GM12878 (cell line): ENCODE data around the gene THSD4. TPM values are rescaled to one million over a fixed set of nuclear protein-coding genes. Genes with fewer than 3 reads are reported as not detected.

ENCODE experiments used
- ATAC-seq: fragments of 200-7000 bp; cut with Tn5 transposase; 3 replicates; pipeline ENCODE4 v1.9.1; 2020; ENCODE audit warnings: mild to moderate bottlenecking, moderate library complexity
- BruUV-seq: library from RNA; stranded (reverse); fragments of 400-500 nt; replicated peaks from 2 replicates; lab custom pipeline; 2021; lab: Mats Ljungman, UMichigan
- CTCF ChIA-PET: fragments of 300-600 bp; sonication (Branson Sonifier 250); formaldehyde crosslinking; extraction: SDS; loops from one replicate; lab custom pipeline; 2021; ENCODE audit warnings: inconsistent platforms; lab: Yijun Ruan, JAX
- POLR2A ChIA-PET: fragments of 350-600 bp; formaldehyde crosslinking; extraction: SDS; loops from one replicate; lab custom pipeline; 2021; ENCODE audit warnings: inconsistent platforms; lab: Charles Lee
- RAD21 ChIA-PET: fragments of 300-600 bp; sonication (Branson Sonifier 250); formaldehyde crosslinking; loops from one replicate; lab custom pipeline; 2023; ENCODE audit warnings: antibody characterized with exemption; ENCODE audit not compliant: unreplicated experiment; lab: Charles Lee
- SMC1A ChIA-PET: fragments of 300-600 bp; sonication (Branson Sonifier 250); formaldehyde crosslinking; loops from one replicate; lab custom pipeline; 2023; ENCODE audit not compliant: unreplicated experiment, uncharacterized antibody; lab: Charles Lee
- DNase-seq: peaks from one replicate; pipeline ENCODE4 v3.0.0-alpha.2; 2011; ENCODE audit warnings: low read depth, low spot score
- FAIRE-seq: peaks from 3 replicates; lab custom pipeline; 2011; peaks lifted over from hg19 to GRCh38; lab: Jason Lieb, UNC
- H2AFZ ChIP-seq: 2 replicates; pipeline ENCODE4 v1.6.0; 2011; ENCODE audit warnings: low read depth, low read length, control low read depth; ENCODE audit not compliant: control insufficient read depth
- H3K27ac ChIP-seq: 2 replicates; pipeline ENCODE4 v1.5.1; 2011; ENCODE audit warnings: control low read depth; ENCODE audit not compliant: control insufficient read depth, insufficient read depth
- H3K27me3 ChIP-seq, 2 experiments: replicated peaks in 1 of 2; 2 replicates each; pipeline versions ENCODE4 v1.6.0 to v1.6.1; 2011; ENCODE audit warnings: low read length in 1 of 2; ENCODE audit not compliant: control insufficient read depth in 2 of 2, insufficient read depth in 2 of 2
- H3K36me3 ChIP-seq, 2 experiments: 2 replicates each; pipeline ENCODE4 v1.5.1; 2011; ENCODE audit warnings: low read length in 1 of 2; ENCODE audit not compliant: control insufficient read depth in 2 of 2, insufficient read depth in 2 of 2
- H3K4me1 ChIP-seq: 2 replicates; pipeline ENCODE4 v1.6.1; 2011; ENCODE audit warnings: mild to moderate bottlenecking, low read length, moderate library complexity, mixed read lengths; ENCODE audit not compliant: control insufficient read depth, insufficient read depth
- H3K4me2 ChIP-seq: 2 replicates; pipeline ENCODE4 v1.6.0; 2011; ENCODE audit warnings: control low read depth; ENCODE audit not compliant: control insufficient read depth, insufficient read depth
- H3K4me3 ChIP-seq: fragments of 200-600 bp; sonication (generic); 2 replicates; pipeline ENCODE4 v1.5.1; 2016
- H3K79me2 ChIP-seq: 2 replicates; pipeline ENCODE4 v1.6.0; 2011; ENCODE audit warnings: low read length; ENCODE audit not compliant: control insufficient read depth, insufficient read depth
- H3K9ac ChIP-seq: 2 replicates; pipeline ENCODE4 v1.8.0; 2011; ENCODE audit warnings: low read length, control low read depth, mixed read lengths; ENCODE audit not compliant: control insufficient read depth, insufficient read depth
- H3K9me3 ChIP-seq: replicated peaks from 3 replicates; pipeline ENCODE4 v1.5.1; 2011; ENCODE audit warnings: mild to moderate bottlenecking, low read length; ENCODE audit not compliant: control insufficient read depth, insufficient read depth
- H4K20me1 ChIP-seq: 2 replicates; pipeline ENCODE4 v1.6.0; 2011; ENCODE audit not compliant: control insufficient read depth, insufficient read depth
- ATF3 ChIP-seq: IDR thresholded peaks from 2 replicates; pipeline ENCODE4 v1.6.1; 2011; ENCODE audit warnings: low read depth, mild to moderate bottlenecking, low read length, moderate library complexity, borderline replicate concordance; ENCODE audit errors: extremely low read depth
- BACH1 ChIP-seq: fragments of 450-650 bp; IDR thresholded peaks from 2 replicates; pipeline ENCODE4 v1.6.1; 2017; ENCODE audit warnings: mild to moderate bottlenecking, borderline replicate concordance
- DPF2 ChIP-seq: fragments of 450-650 bp; IDR thresholded peaks from 2 replicates; pipeline ENCODE4 v1.6.1; 2017; ENCODE audit warnings: mild to moderate bottlenecking
- EGR1 ChIP-seq, 2 experiments: IDR thresholded peaks; 1 replicate in 1 of 2; 2 replicates in 1 of 2; pipeline ENCODE4 v1.6.1; 2011 to 2012; ENCODE audit warnings: low read depth in 2 of 2, low read length in 2 of 2, borderline replicate concordance in 1 of 2, mild to moderate bottlenecking in 1 of 2, moderate library complexity in 1 of 2
- ELK1 ChIP-seq: IDR thresholded peaks from 2 replicates; pipeline ENCODE4 v1.6.1; 2012; ENCODE audit warnings: low read depth, low read length, improper control_type of control experiment
- IKZF1 ChIP-seq: fragments of 450-650 bp; conservative IDR thresholded peaks from 2 replicates; pipeline ENCODE4 v1.6.1; 2017; ENCODE audit warnings: antibody characterized with exemption, mild to moderate bottlenecking
- JUNB ChIP-seq: IDR thresholded peaks from 2 replicates; pipeline ENCODE4 v1.6.1; 2016; ENCODE audit warnings: antibody characterized with exemption, mild to moderate bottlenecking
- KAT2A ChIP-seq: conservative IDR thresholded peaks from 2 replicates; pipeline ENCODE4 v1.6.1; 2011; ENCODE audit warnings: low read depth, low read length; ENCODE audit not compliant: control insufficient read depth
- NFIC ChIP-seq: IDR thresholded peaks from 2 replicates; pipeline ENCODE4 v1.6.1; 2012; ENCODE audit warnings: low read depth, mild to moderate bottlenecking, inconsistent platforms, low read length, moderate library complexity
- NR2F1 ChIP-seq: fragments of 450-650 bp; conservative IDR thresholded peaks from 2 replicates; pipeline ENCODE4 v1.6.1; 2017; ENCODE audit warnings: mild to moderate bottlenecking
- NRF1 ChIP-seq: conservative IDR thresholded peaks from 2 replicates; pipeline ENCODE4 v1.6.1; 2011; ENCODE audit warnings: mild to moderate bottlenecking, low read depth, low read length, improper control_type of control experiment
- POLR2AphosphoS2 ChIP-seq: IDR thresholded peaks from 2 replicates; pipeline ENCODE4 v1.6.1; 2011; ENCODE audit warnings: low read depth, mild to moderate bottlenecking, low read length, improper control_type of control experiment, moderate library complexity
- SUZ12 ChIP-seq: fragments of 200-600 bp; sonication (generic); IDR thresholded peaks from one replicate; pipeline ENCODE4 v1.6.1; 2018; ENCODE audit warnings: antibody characterized with exemption, mild to moderate bottlenecking; ENCODE audit not compliant: unreplicated experiment
- TCF12 ChIP-seq: IDR thresholded peaks from 2 replicates; pipeline ENCODE4 v1.6.1; 2011; ENCODE audit warnings: low read depth, mild to moderate bottlenecking, low read length
- ZNF24 ChIP-seq: fragments of 450-650 bp; IDR thresholded peaks from 2 replicates; pipeline ENCODE4 v1.6.1; 2017; ENCODE audit warnings: antibody characterized with exemption, mild to moderate bottlenecking
- ZNF622 ChIP-seq: fragments of 450-650 bp; IDR thresholded peaks from 2 replicates; pipeline ENCODE4 v1.6.1; 2017; ENCODE audit warnings: mild to moderate bottlenecking, inconsistent platforms
- ZSCAN29 ChIP-seq: fragments of 450-650 bp; IDR thresholded peaks from 2 replicates; pipeline ENCODE4 v1.6.1; 2017; ENCODE audit warnings: mild to moderate bottlenecking, moderate library complexity
- WGBS: methylation state at CpG from one replicate; pipeline ENCODE4 v1.1.6; 2016; ENCODE audit warnings: low lambda C conversion rate; ENCODE audit not compliant: insufficient replicate concordance, insufficient coverage; ENCODE audit errors: missing lambda C conversion rate; 5-methylcytosine and 5-hydroxymethylcytosine counted together
- in situ Hi-C: fragments of 300-500 bp; cut with MboI; formaldehyde crosslinking; loops from 9 replicates; pipeline ENCODE4 v1.14.3; 2018; ENCODE audit warnings: mixed read lengths
- intact Hi-C: fragments of 100-400 bp; cut with micrococcal nuclease; formaldehyde crosslinking; loops from one replicate; pipeline ENCODE4 v1.14.2; 2022; ENCODE audit not compliant: unreplicated experiment
- polyA plus RNA-seq, 11 experiments: library from polyadenylated mRNA; depleted of rRNA in 4 of 11; unstranded in 6 of 11; stranded (reverse) in 5 of 11; fragments of >200 nt; fragmentation: Nextera tagmentation in 4 of 11; fragmentation: Illumina TruSeq in 1 of 11; extraction: Ambion mirVana in 4 of 11; extraction: Trizol in 1 of 11; gene quantifications; 1 replicate in 1 of 11; 2 replicates in 10 of 11; pipeline versions ENCODE4 v1.2.1 to v1.2.3, GENCODE V29; 2011 to 2016; ENCODE audit warnings: inconsistent platforms in 2 of 11, missing spikeins in 2 of 11, low read depth in 1 of 11
- total RNA-seq, 4 experiments: library from RNA; depleted of rRNA in 3 of 4; stranded (reverse); fragments of >200 nt in 3 of 4; fragmentation: Illumina TruSeq in 1 of 4; extraction: Trizol in 1 of 4; gene quantifications; 2 replicates each; pipeline versions ENCODE4 v1.2.1 to v1.2.3, GENCODE V29; 2013 to 2021
- TF ChIP-seq, protein P1 (sequence below): IDR thresholded peaks from 2 replicates; pipeline ENCODE4 v1.6.1; 2012; ENCODE audit warnings: improper control_type of control experiment, low read depth, low read length; ENCODE audit not compliant: insufficient replicate concordance

Gene THSD4
- total and polyA plus RNA-seq, 10 of the 15 experiments (the other 5 are each of a cell fraction or from before 2014, with no cell fraction given) = 0.04 to 0.13 (median 0.05) TPM; not detected in 7

DNA sequence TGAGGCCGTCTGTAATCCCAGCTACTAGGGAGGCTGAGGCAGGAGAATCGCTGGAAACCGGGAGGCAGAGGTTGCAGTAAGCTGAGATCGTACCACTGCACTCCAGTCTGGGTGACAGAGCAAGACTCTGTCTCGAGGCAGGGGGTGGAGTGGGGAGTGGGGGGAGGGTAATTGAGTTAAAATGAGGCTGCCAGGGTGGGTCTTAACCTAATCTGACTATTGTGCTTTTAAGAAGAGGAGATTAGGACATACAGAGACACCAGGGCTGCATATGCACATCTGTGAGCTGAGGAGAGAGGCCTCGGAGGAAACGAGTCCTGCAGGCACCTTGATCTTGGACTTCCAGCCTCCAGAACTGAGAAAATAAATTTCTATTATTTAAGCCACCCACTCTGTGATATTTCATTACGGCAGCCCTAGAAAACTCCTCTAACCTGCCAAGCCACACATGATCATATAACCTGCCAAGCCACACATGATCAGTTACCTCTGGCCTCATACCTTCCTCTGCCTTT lies 197.0 kb downstream of the THSD4 start:
- TF ChIP-seq POLR2AphosphoS2 = no peak
- TF ChIP-seq TCF12 = no peak
- TF ChIP-seq EGR1 (IDR thresholded peaks at IDR 0.05; ENCODE audit: borderline replicate concordance in 1 of 2, low read depth in 2 of 2, low read length in 2 of 2) = no peak
- TF ChIP-seq BACH1 = no peak
- no peak for TF ChIP-seq NFIC
- TF ChIP-seq, protein P1, sequence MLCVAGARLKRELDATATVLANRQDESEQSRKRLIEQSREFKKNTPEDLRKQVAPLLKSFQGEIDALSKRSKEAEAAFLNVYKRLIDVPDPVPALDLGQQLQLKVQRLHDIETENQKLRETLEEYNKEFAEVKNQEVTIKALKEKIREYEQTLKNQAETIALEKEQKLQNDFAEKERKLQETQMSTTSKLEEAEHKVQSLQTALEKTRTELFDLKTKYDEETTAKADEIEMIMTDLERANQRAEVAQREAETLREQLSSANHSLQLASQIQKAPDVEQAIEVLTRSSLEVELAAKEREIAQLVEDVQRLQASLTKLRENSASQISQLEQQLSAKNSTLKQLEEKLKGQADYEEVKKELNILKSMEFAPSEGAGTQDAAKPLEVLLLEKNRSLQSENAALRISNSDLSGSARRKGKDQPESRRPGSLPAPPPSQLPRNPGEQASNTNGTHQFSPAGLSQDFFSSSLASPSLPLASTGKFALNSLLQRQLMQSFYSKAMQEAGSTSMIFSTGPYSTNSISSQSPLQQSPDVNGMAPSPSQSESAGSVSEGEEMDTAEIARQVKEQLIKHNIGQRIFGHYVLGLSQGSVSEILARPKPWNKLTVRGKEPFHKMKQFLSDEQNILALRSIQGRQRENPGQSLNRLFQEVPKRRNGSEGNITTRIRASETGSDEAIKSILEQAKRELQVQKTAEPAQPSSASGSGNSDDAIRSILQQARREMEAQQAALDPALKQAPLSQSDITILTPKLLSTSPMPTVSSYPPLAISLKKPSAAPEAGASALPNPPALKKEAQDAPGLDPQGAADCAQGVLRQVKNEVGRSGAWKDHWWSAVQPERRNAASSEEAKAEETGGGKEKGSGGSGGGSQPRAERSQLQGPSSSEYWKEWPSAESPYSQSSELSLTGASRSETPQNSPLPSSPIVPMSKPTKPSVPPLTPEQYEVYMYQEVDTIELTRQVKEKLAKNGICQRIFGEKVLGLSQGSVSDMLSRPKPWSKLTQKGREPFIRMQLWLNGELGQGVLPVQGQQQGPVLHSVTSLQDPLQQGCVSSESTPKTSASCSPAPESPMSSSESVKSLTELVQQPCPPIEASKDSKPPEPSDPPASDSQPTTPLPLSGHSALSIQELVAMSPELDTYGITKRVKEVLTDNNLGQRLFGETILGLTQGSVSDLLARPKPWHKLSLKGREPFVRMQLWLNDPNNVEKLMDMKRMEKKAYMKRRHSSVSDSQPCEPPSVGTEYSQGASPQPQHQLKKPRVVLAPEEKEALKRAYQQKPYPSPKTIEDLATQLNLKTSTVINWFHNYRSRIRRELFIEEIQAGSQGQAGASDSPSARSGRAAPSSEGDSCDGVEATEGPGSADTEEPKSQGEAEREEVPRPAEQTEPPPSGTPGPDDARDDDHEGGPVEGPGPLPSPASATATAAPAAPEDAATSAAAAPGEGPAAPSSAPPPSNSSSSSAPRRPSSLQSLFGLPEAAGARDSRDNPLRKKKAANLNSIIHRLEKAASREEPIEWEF = no peak
- no peak for TF ChIP-seq ZNF622
- no peak for TF ChIP-seq NRF1
- TF ChIP-seq ZNF24 = no peak
- TF ChIP-seq JUNB = no peak
- TF ChIP-seq DPF2 = no peak
- TF ChIP-seq ATF3 = no peak
- TF ChIP-seq KAT2A = no peak
- no peak for TF ChIP-seq ZSCAN29
- TF ChIP-seq NR2F1 = no peak
- no peak for TF ChIP-seq ELK1
- TF ChIP-seq SUZ12 = no peak
- no peak for TF ChIP-seq IKZF1
- RAD21 ChIA-PET = no interaction called here
- SMC1A ChIA-PET = no interaction called here
- intact Hi-C loops (no loop called here), in situ Hi-C loops (no loop called here)
- no peak overlapping the region for H3K9ac ChIP-seq
- ATAC-seq = no peak
- no peak overlapping the region for H3K4me3 ChIP-seq
- no peak for FAIRE-seq
- DNase-seq = no peak
- no peaks in the 10 kb centered on the region for H3K9me3 ChIP-seq
- CTCF ChIA-PET = no interaction called here
- no peaks in the 10 kb centered on the region for H3K79me2 ChIP-seq
- H3K4me2 ChIP-seq = no peak overlapping the region
- 16% methylated on average over 6 of the region's 8 CpGs for WGBS
- no peaks in the 10 kb centered on the region for H3K36me3 ChIP-seq
- H2AFZ ChIP-seq = no peak overlapping the region
- BruUV-seq = no TSS peak
- H3K27ac ChIP-seq = no peak overlapping the region
- H3K27me3 ChIP-seq = no peaks in the 10 kb centered on the region; a peak in 1 of 4 replicates
- H3K4me1 ChIP-seq = no peaks in the 10 kb centered on the region
- POLR2A ChIA-PET = no interaction called here
- no peaks in the 10 kb centered on the region for H4K20me1 ChIP-seq
